Measurements from ENCODE around the gene THYN1.
A peak's percentile ranks its signal among the peaks of the same experiment; 100 is the strongest.
"Not testable (repeated sequence)": the region's sequence is repeated elsewhere in the genome, so short reads cannot be mapped to it uniquely, and the experiment has no call there.

The THYN1 gene

DNA sequence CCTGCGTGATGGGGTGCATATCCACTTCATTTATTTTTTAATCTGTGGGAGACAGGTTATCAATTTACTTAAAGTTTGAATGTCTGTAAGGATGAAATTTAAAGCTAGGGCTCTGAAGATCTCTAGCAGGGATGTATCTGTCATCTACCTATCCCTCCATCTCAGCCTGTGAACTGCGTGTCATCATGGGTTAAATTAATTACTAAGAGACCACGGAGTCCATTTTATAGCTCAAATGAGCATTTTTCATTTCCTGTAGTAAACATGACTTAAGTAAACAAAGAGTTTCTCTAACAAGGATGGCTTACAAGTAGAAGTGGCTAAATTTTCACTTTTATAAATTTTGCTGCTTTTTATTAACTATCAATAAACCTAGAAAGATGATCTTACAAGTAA lies 20.2 kb upstream of the THYN1 start:
- no peak for DNase-seq

GRCh38 chr11:134272381-134273316 lies 19.5 kb upstream of the THYN1 start:
- no peak for DNase-seq

DNA sequence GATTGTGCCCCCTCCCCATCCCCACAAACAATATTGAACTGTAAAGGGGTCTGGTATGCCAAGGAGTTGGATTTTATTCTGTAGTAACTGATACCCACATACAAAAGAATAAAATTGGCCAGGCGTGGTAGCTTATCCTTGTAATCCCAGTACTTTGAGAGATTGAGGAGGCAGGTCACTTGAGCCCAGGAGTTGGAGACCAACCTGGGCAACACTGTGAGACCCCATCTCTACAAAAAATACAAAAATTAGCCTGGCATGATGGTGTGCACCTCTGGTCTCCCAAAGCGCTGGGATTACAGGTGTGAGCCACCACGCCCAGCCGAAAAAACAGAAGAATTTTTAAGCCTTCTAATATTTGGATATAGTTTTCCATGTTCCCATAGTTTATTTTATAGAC lies 18.8 kb upstream of the THYN1 start:
- DNase-seq, result no peak

DNA sequence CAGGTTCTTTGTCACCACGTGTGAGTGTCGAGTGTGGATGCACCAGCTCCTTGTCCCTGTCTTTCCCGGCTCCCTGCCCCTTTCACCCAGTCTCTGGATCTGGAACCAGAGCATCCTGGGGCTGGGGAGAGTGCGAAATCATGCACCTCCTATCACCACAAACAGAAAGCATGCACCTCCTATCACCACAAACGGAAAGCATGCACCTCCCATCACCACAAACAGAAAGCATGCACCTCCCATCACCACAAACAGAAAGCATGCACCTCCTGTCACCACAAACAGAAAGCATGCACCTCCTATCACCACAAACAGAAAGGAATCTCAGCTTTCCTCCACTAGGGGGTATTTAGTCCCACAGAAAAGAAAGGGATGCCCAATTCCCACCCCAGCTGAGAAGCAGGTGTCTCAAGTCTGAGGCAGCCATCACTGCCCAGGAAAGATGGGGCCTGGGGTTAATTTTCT lies 17.1 kb upstream of the THYN1 start:
- DNase-seq, result peak; percentile 22

GRCh38 chr11:134267966-134268365 lies 14.8 kb upstream of the THYN1 start:
- DNase-seq, result no peak

DNA sequence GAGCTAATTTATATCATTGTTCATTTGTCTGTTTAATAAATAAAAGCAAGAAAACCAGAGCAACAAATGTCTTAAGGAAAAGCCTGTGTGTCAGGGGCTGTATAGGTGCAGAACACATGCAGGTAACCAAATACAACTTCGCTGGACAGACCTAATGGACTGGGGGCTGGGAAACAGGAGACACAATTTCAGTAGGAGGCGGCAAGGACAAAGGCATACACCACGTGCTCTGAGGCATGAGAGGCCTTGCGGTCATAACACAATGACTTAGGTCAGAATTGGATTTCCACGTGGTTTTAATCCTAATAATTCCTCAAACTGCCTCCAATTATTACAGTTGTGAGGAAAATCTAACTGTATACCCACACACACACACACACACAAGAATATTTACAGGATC lies 14.3 kb upstream of the THYN1 start:
- DNase-seq, result no peak

DNA sequence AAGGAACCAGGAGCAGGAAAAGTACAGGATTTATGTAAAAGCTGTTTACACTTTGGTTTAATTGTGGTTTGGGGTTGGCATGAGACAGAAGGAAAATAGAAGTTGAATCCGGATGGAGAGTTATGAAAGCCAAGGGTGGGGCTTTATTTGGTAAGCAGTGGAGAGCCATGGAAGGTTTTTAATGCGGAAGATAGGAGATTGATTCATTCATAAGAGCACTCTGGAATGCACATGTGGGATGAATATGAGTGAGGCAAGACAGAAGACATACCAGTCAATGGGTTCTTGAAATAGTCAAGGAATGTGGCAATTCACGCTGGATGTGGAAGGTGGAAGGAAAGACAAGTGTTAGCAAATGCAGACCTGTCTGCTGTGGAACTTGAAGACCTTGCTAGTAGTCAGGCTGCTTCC lies 13.7 kb upstream of the THYN1 start:
- no peak for DNase-seq

GRCh38 chr11:134266440-134266839 lies 13.3 kb upstream of the THYN1 start:
- DNase-seq, result no peak

GRCh38 chr11:134264966-134265764 lies 12.0 kb upstream of the THYN1 start:
- DNase-seq, result no peak

GRCh38 chr11:134261626-134262488 lies 8.7 kb upstream of the THYN1 start:
- DNase-seq, result peak; percentile 49

DNA sequence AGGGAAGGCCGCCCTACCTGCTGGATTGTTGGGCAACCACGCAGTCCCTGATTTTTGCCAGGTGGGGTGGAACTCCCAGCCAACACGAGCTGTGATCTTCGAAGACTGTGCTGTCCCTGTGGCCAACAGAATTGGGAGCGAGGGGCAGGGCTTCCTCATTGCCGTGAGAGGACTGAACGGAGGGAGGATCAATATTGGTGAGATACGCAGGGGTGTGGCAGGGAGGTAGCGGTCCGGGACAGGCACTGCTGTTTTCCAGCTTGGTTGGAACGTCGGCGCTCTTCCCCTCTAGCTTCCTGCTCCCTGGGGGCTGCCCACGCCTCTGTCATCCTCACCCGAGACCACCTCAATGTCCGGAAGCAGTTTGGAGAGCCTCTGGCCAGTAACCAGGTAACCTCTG lies 7.8 kb upstream of the THYN1 start:
- no peak for DNase-seq

- no peak for DNase-seq
These were observed 7.4 kb upstream of the THYN1 start for GRCh38 chr11:134260503-134260902.

GRCh38 chr11:134258577-134258976 lies 5.4 kb upstream of the THYN1 start:
- no peak for DNase-seq

GRCh38 chr11:134257101-134257500 lies 3.9 kb upstream of the THYN1 start:
- no peak for DNase-seq

GRCh38 chr11:134255184-134255561 lies 2.0 kb upstream of the THYN1 start:
- not testable (repeated sequence) for DNase-seq

- DNase-seq, result no peak
These were observed 1.5 kb upstream of the THYN1 start for GRCh38 chr11:134254433-134255183.

DNA sequence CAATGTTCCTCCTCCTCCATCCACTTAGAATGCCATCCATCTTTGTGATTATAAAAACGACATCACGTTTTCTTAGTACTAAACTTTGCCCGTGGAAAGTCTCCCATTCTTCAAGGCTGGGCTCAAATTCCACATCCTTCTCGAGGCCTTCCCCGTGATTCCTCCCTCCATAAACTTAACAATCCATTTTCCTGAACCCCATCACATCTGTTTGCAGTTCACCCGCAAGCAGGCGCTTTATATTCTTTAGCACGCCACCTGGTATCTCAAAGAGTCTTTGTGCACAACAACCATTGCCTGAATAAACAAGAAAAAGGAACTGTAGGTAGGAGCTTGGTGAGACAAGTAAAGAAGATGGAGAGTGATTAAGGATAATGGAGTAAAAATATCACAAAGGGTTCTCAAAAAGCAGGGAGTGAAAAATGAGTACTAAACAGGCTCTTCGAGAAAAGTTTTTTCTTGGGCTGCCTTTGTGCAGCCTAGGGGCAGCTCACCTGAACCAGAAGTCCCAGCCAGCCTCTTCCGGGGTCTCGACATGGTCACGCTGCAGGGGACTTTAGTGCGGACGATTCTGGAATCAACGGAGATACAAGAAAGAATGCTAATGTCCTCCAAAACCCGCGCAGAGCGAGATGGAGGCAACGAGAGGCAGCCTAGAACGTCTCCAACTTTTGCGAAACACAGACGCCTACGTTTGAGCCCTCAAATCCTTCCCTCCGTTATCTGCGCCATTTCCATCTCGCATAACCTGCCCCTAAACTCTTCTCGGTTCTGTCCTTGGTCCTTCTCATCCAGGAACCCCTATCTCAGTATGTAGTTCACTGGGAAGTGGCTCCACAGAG lies 585 bp downstream of the THYN1 start:
- peak; percentile 26 for DNase-seq

- DNase-seq, result no peak
These were observed 2.5 kb downstream of the THYN1 start for GRCh38 chr11:134250675-134251074.

GRCh38 chr11:134250246-134250645 lies 2.9 kb downstream of the THYN1 start:
- no peak for DNase-seq

GRCh38 chr11:134248910-134249480 lies 4.2 kb downstream of the THYN1 start:
- no peak for DNase-seq

DNA sequence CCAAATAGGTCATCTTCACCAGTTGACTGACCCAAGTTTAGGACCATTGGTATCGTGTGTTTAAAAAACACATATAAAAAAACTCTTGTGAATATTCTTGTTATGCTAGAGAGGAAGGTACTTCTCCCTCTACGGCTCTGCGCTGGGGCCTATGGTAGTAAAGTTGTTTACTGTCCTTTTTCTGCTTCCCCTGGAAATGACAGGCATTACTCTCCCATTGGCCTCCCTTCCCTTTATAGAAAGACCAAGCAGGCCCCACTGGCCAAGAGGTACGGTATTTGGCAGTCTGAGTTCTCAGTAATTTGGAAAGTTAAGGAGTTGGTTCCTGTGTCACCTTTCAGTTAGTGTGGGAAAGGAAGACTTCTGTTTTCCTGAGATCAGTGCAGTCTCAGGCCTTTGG lies 6.5 kb downstream of the THYN1 start:
- no peak for DNase-seq
